Panc1 (cell line): ENCODE data around the gene SHB. TPM values are rescaled to one million over a fixed set of nuclear protein-coding genes. Genes with fewer than 3 reads are reported as not detected.

Source experiments
- ATAC-seq: fragments of 200-7000 bp; cut with Tn5 transposase; 2 replicates; pipeline ENCODE4 v1.9.1; 2020; ENCODE audit warnings: mild to moderate bottlenecking, moderate library complexity
- BruUV-seq: library from RNA; stranded (reverse); fragments of 400-500 nt; replicated peaks from 2 replicates; lab custom pipeline; 2021; lab: Mats Ljungman, UMichigan
- CTCF ChIA-PET: fragments of 300-600 bp; sonication (Branson Sonifier 250); formaldehyde crosslinking; loops from one replicate; lab custom pipeline; 2022; ENCODE audit warnings: antibody characterized with exemption; lab: Charles Lee
- POLR2A ChIA-PET: fragments of 300-600 bp; sonication (Branson Sonifier 250); formaldehyde crosslinking; loops from one replicate; lab custom pipeline; 2022; ENCODE audit warnings: antibody characterized with exemption; lab: Charles Lee
- DNase-seq: peaks from one replicate; pipeline ENCODE4 v3.0.0-alpha.2; 2010; ENCODE audit warnings: low read depth, low spot score
- H3K27ac ChIP-seq: 2 replicates; pipeline ENCODE4 v1.5.1; 2011; ENCODE audit warnings: mild to moderate bottlenecking, low read length, inconsistent platforms
- H3K27me3 ChIP-seq: fragments of 200-500 bp; sonication (Bioruptor generic); 2 replicates; pipeline ENCODE4 v1.6.0; 2014; ENCODE audit warnings: low read length, inconsistent platforms; ENCODE audit not compliant: control insufficient read depth, insufficient read depth
- H3K36me3 ChIP-seq: fragments of 200-500 bp; sonication (Bioruptor generic); 2 replicates; pipeline ENCODE4 v1.5.1; 2014; ENCODE audit warnings: inconsistent platforms, mild to moderate bottlenecking, low read length, moderate library complexity; ENCODE audit not compliant: control insufficient read depth, insufficient read depth
- H3K4me1 ChIP-seq: 2 replicates; pipeline ENCODE4 v1.5.1; 2011; ENCODE audit warnings: inconsistent platforms, mild to moderate bottlenecking, low read length, moderate library complexity; ENCODE audit not compliant: control insufficient read depth, insufficient read depth
- H3K4me3 ChIP-seq, 2 experiments: 2 replicates each; pipeline ENCODE4 v1.5.1; 2011 to 2012; ENCODE audit warnings: low read depth in 2 of 2, low read length in 2 of 2, mild to moderate bottlenecking in 2 of 2, inconsistent platforms in 1 of 2, moderate library complexity in 1 of 2
- H3K9me3 ChIP-seq: fragments of 200-500 bp; sonication (Bioruptor generic); 2 replicates; pipeline ENCODE4 v1.5.1; 2014; ENCODE audit warnings: low read depth, mild to moderate bottlenecking, inconsistent platforms, low read length, moderate library complexity; ENCODE audit not compliant: control insufficient read depth, insufficient read depth
- CTCF ChIP-seq: fragments of 450-650 bp; IDR thresholded peaks from 2 replicates; pipeline ENCODE4 v1.5.1; 2017; ENCODE audit warnings: mild to moderate bottlenecking
- POLR2AphosphoS5 ChIP-seq: IDR thresholded peaks from 2 replicates; pipeline ENCODE4 v1.6.1; 2012; ENCODE audit warnings: mild to moderate bottlenecking, low read depth, low read length, moderate library complexity
- REST ChIP-seq, 2 experiments: IDR thresholded peaks; 2 replicates each; pipeline ENCODE4 v1.6.1; 2011 to 2012; ENCODE audit warnings: low read depth in 2 of 2, control low read depth in 1 of 2, low read length in 1 of 2, mild to moderate bottlenecking in 1 of 2, moderate library complexity in 1 of 2; ENCODE audit not compliant: insufficient read depth in 1 of 2
- SIN3A ChIP-seq: IDR thresholded peaks from 2 replicates; pipeline ENCODE4 v1.6.1; 2012; ENCODE audit warnings: low read depth, mild to moderate bottlenecking, low read length, moderate library complexity, borderline replicate concordance; ENCODE audit not compliant: insufficient read depth
- TCF7L2 ChIP-seq: IDR thresholded peaks from 2 replicates; pipeline ENCODE4 v1.6.1; 2011; ENCODE audit warnings: mild to moderate bottlenecking, low read depth, low read length, inconsistent platforms
- in situ Hi-C: cut with HindIII; loops from 2 replicates; pipeline ENCODE4 v1.10.0; 2016; ENCODE audit warnings: low sequenced_read_pairs, low pct_unique_long_range_greater_than_20kb
- intact Hi-C: fragments of 100-400 bp; cut with micrococcal nuclease; formaldehyde crosslinking; loops from one replicate; pipeline ENCODE4 v1.10.0; 2022; ENCODE audit not compliant: unreplicated experiment
- total RNA-seq: library from RNA; stranded (reverse); gene quantifications from one replicate; pipeline ENCODE4 v1.2.1, GENCODE V29; 2021; ENCODE audit not compliant: unreplicated experiment

SHB gene
- total RNA-seq, 1 experiment from 2014 or later = 59.9 TPM

GRCh38 chr9:38048316-38048969 lies 20.6 kb downstream of the SHB start:
- Histone ChIP-seq H3K27me3 (no peaks in the 10 kb centered on the region), H3K4me3 (peak overlapping the region; percentile 9 to 35; a peak in 3 of 4 replicates), H3K9me3 (no peaks in the 10 kb centered on the region), H3K4me1 (peaks cover 87% of the 10 kb centered on the region), H3K36me3 (no peaks in the 10 kb centered on the region; the same call in 1 of the 2 replicates), H3K27ac (peak overlapping the region; percentile 99)
- BruUV-seq = no TSS peak
- POLR2A ChIA-PET = interaction anchor here (1.2 kb wide), 1 partner anchor 12 kb away, joined by 3 read pairs; no protein-coding TSS in a partner anchor
- DNase-seq (no peak), ATAC-seq (peak; percentile 40)
- intact Hi-C loops = no loop called here
- no peak for TF ChIP-seq POLR2AphosphoS5
- TF ChIP-seq SIN3A = no peak
- TF ChIP-seq REST (IDR thresholded peaks at IDR 0.05; ENCODE audit: insufficient read depth in 1 of 2, low read depth in 2 of 2, low read length in 1 of 2) = no peak
- TF ChIP-seq TCF7L2 = no peak
- TF ChIP-seq CTCF = no peak
- CTCF ChIA-PET = interaction anchor here (0.6 kb wide), 1 partner anchor 27 kb away, joined by 5 read pairs; no protein-coding TSS in a partner anchor
- in situ Hi-C loops = no loop called here

DNA sequence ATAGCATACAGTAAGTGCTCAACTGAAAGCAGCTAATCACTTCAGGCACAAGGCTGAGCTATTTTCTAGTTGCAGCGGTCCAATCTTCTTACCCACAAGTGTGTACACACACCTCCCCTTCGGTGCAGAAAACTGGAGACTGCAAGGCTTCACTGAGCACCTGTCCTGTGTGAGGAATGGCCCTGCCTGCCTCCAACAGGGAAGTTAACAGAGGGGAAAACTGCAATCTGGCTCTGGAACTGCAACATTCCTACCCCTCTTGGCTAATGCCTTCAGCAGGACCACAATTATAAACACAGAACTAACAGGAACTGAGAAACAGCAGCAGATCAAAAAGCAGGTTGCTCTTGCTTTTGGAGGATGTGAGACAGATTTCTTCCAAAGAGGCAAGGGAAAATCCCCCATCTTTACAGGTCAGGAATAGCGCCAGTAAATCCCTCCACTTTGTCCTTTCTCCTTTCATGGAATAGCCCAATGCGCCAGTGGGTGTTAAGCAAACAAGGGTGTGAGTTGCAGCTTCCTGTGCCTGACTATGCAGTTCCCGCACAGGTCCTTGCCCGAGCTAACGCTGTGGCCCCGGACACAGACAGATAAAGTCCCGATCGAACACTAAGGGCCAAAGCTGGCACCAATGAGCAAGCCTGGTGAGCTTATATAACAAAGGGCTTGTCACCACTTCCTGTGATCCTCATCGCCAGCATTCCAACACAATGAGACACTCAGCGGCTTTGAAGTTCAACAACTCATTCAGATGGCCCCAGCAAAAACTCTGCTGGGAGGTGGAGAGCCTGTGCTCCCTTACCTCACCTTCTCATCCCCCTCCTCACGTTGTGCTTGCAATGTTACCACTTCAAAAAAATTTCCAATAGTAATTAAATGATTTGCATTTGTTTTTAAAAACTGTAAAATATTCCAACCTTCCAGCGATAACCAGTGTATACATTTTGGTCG lies 21.5 kb downstream of the SHB start:
- Histone ChIP-seq H3K4me1 (peaks cover 87% of the 10 kb centered on the region), H3K9me3 (no peaks in the 10 kb centered on the region), H3K27me3 (no peaks in the 10 kb centered on the region), H3K36me3 (no peaks in the 10 kb centered on the region; the same call in 1 of the 2 replicates), H3K4me3 (peak overlapping the region; percentile 9 to 35; a peak in 3 of 4 replicates), H3K27ac (peak overlapping the region; percentile 99)
- BruUV-seq = TSS peak; percentile 67
- ATAC-seq (peak; percentile 83), DNase-seq (peak; percentile 92)
- TF ChIP-seq REST (IDR thresholded peaks at IDR 0.05; ENCODE audit: insufficient read depth in 1 of 2, low read depth in 2 of 2, low read length in 1 of 2) = no peak
- no peak for TF ChIP-seq SIN3A
- TF ChIP-seq TCF7L2 = peak; percentile 99
- TF ChIP-seq POLR2AphosphoS5 = peak; percentile 30; the same call in 1 of the 2 replicates
- no peak for TF ChIP-seq CTCF
- ChIA-PET POLR2A (interaction anchor here (1.0 to 1.2 kb wide), 2 partner anchors 10 to 11 kb away, joined by 3 read pairs; no protein-coding TSS in a partner anchor), CTCF (no interaction called here)
- intact Hi-C loops (no loop called here), in situ Hi-C loops (no loop called here)
